ENCODE data around the gene TMEM59. TPM values are rescaled to one million over a fixed set of nuclear protein-coding genes. Genes with fewer than 3 reads are reported as not detected.
A peak's percentile ranks its signal among the peaks of the same experiment; 100 is the strongest.

Gene TMEM59
- total RNA-seq, 1 experiment from 2014 or later, result 121 TPM

DNA sequence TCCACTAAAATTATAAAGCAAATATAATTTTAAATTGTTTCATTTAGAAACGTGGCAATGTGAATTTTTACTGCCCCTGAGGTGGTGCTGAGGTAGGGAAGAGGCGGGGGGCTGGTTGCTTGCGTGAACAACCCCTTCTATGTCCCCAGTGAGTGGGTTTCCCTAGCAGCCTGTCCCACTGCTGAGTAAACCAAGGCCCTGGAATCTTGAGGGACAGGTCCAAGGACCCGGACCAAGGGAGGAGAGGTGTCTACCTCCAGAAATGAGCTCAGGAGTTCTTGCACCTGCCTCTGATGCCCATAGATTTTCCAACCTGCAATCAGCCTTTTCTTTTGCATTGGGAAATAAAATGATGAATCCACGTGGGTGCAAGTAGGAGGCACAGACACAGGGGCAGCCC, 34.4 kb downstream of the TMEM59 start:
- no peak for TF ChIP-seq SIN3A (IDR thresholded peaks at IDR 0.05; ENCODE audit: low read depth)
- TF ChIP-seq, protein P1, sequence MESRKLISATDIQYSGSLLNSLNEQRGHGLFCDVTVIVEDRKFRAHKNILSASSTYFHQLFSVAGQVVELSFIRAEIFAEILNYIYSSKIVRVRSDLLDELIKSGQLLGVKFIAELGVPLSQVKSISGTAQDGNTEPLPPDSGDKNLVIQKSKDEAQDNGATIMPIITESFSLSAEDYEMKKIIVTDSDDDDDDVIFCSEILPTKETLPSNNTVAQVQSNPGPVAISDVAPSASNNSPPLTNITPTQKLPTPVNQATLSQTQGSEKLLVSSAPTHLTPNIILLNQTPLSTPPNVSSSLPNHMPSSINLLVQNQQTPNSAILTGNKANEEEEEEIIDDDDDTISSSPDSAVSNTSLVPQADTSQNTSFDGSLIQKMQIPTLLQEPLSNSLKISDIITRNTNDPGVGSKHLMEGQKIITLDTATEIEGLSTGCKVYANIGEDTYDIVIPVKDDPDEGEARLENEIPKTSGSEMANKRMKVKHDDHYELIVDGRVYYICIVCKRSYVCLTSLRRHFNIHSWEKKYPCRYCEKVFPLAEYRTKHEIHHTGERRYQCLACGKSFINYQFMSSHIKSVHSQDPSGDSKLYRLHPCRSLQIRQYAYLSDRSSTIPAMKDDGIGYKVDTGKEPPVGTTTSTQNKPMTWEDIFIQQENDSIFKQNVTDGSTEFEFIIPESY (IDR thresholded peaks at IDR 0.05; ENCODE audit: extremely low read depth, insufficient replicate concordance, low read length), result no peak
- TF ChIP-seq EGR1 (IDR thresholded peaks at IDR 0.05; ENCODE audit: low read depth), result no peak
- TF ChIP-seq TCF7L2 (IDR thresholded peaks at IDR 0.05; ENCODE audit: borderline replicate concordance, extremely low read depth, insufficient read depth, insufficient read length), result no peak
- TF ChIP-seq ATF3 (IDR thresholded peaks at IDR 0.05), result no peak
- TF ChIP-seq MAX (IDR thresholded peaks at IDR 0.05), result no peak
- TF ChIP-seq SP1 (IDR thresholded peaks at IDR 0.05; ENCODE audit: low read depth), result no peak
- TF ChIP-seq EZH2 (IDR thresholded peaks at IDR 0.05), result no peak
- TF ChIP-seq JUND (IDR thresholded peaks at IDR 0.05), result no peak
- TF ChIP-seq FOSL1 (IDR thresholded peaks at IDR 0.05; ENCODE audit: low read depth), result no peak
- no peak for TF ChIP-seq POLR2AphosphoS5 (IDR thresholded peaks at IDR 0.05; ENCODE audit: low read depth, low read length)
- no peak for TF ChIP-seq YY1 (IDR thresholded peaks at IDR 0.05; ENCODE audit: extremely low read depth, insufficient replicate concordance, low read depth, low read length)
- no peak for TF ChIP-seq RAD21 (IDR thresholded peaks at IDR 0.05; ENCODE audit: low read depth)
- TF ChIP-seq SRF (IDR thresholded peaks at IDR 0.05; ENCODE audit: low read depth), result no peak
- no peak for TF ChIP-seq ELF1 (IDR thresholded peaks at IDR 0.05; ENCODE audit: borderline replicate concordance, low read depth)
- TF ChIP-seq CTCF (IDR thresholded peaks at IDR 0.05 in 2 of 3, conservative IDR thresholded peaks at IDR 0.05 in 1 of 3; ENCODE audit: borderline replicate concordance in 1 of 3, insufficient read depth in 1 of 3, low read depth in 2 of 3, low read length in 2 of 3), result no peak
- H3K9ac ChIP-seq (ENCODE audit: low read length), result no peak overlapping the region
- DNase-seq (ENCODE audit: low read depth, low spot score) (no peak), ATAC-seq (no peak)
- no peaks in the 10 kb centered on the region for H3K36me3 ChIP-seq (ENCODE audit: control insufficient read depth in 1 of 2, insufficient read depth in 2 of 2, low read length in 2 of 2)
- CTCF ChIA-PET, result no interaction called here
- no peak overlapping the region for H3K27ac ChIP-seq (ENCODE audit: low read depth, low read length)
- no peaks in the 10 kb centered on the region for H3K27me3 ChIP-seq (ENCODE audit: insufficient read depth, low read length)
- no peaks in the 10 kb centered on the region for H3K9me2 ChIP-seq (ENCODE audit: insufficient read depth)
- H2AFZ ChIP-seq (ENCODE audit: low read depth, low read length, poor library complexity, severe bottlenecking), result peak overlapping the region; percentile 40
- POLR2A ChIA-PET, result interaction anchor here (0.7 to 1.5 kb wide), 2 partner anchors 34 to 73 kb away, joined by 3 read pairs; partner anchors contain the start of genes IFT25, TCEANC2 and TMEM59
- no TSS peak for BruUV-seq (replicated peaks)
- intact Hi-C loops (cut with micrococcal nuclease), result no loop called here
- no peaks in the 10 kb centered on the region for H4K20me1 ChIP-seq (ENCODE audit: insufficient read depth)
- no peak overlapping the region for H3K4me2 ChIP-seq (ENCODE audit: low read length)
- peaks cover 36 to 41% of the 10 kb centered on the region in 2 experiments for H3K4me1 ChIP-seq (ENCODE audit: control insufficient read depth in 1 of 2, insufficient read depth in 2 of 2, low read length in 2 of 2)
- H3K4me3 ChIP-seq (replicated peaks in 1 of 2; ENCODE audit: low read depth in 1 of 2, low read length in 2 of 2), result no peak overlapping the region
- no peaks in the 10 kb centered on the region for H3K79me2 ChIP-seq (ENCODE audit: insufficient read depth, low read length)
- H3K9me3 ChIP-seq (ENCODE audit: control insufficient read depth in 1 of 2, insufficient read depth in 1 of 2, low read depth in 1 of 2, low read length in 2 of 2), result no peaks in the 10 kb centered on the region
- RAD21 ChIA-PET (ENCODE audit: low non-redundant PET in 1 of 2, low total read pairs in 2 of 2, uncharacterized antibody in 2 of 2, unreplicated experiment in 2 of 2), result no interaction called here
